Vagina (tissue), 2 donors: ENCODE data around the gene STX7. TPM values are rescaled to one million over a fixed set of nuclear protein-coding genes. Genes with fewer than 3 reads are reported as not detected.
A peak's percentile ranks its signal among the peaks of the same experiment; 100 is the strongest.

Source experiments
- DNase-seq, 2 donors: peaks; one replicate each; pipeline ENCODE4 v3.0.0-alpha.2; 2017; ENCODE audit errors: extremely low spot score in 2 of 2
- H3K27ac ChIP-seq: fragments of 200-600 bp; sonication (generic); one replicate; pipeline ENCODE4 v1.5.1; 2019
- H3K27me3 ChIP-seq: fragments of 200-600 bp; sonication (generic); one replicate; pipeline ENCODE4 v1.5.1; 2019
- H3K36me3 ChIP-seq, 2 donors: fragments of 200-600 bp; sonication (generic); one replicate each; pipeline ENCODE4 v1.5.1; 2017 to 2019
- H3K4me1 ChIP-seq: fragments of 200-600 bp; sonication (generic); one replicate; pipeline ENCODE4 v1.5.1; 2019
- H3K4me3 ChIP-seq, 2 donors: fragments of 200-600 bp; sonication (generic); 1 replicate in 1 of 2; 2 replicates in 1 of 2; pipeline ENCODE4 v1.5.1; 2016 to 2019
- H3K9me3 ChIP-seq: fragments of 200-600 bp; sonication (generic); one replicate; pipeline ENCODE4 v1.5.1; 2019
- CTCF ChIP-seq, 3 experiments: fragments of 450-650 bp in 2 of 3; fragments of 200-600 bp in 1 of 3; sonication (generic) in 1 of 3; IDR thresholded peaks; one replicate each; pipeline ENCODE4 v1.5.1; 2017 to 2019; ENCODE audit warnings: antibody characterized with exemption in 3 of 3, mild to moderate bottlenecking in 2 of 3, moderate library complexity in 2 of 3
- POLR2A ChIP-seq, 2 donors: fragments of 450-650 bp; IDR thresholded peaks; one replicate each; pipeline ENCODE4 v1.6.1; 2017; ENCODE audit warnings: antibody characterized with exemption in 2 of 2, mild to moderate bottlenecking in 2 of 2, moderate library complexity in 2 of 2
- POLR2AphosphoS5 ChIP-seq, 2 donors: sonication (generic); formaldehyde crosslinking; IDR thresholded peaks; one replicate each; pipeline ENCODE4 v1.9.0; 2017; ENCODE audit warnings: antibody characterized with exemption in 2 of 2, mild to moderate bottlenecking in 2 of 2, low read depth in 1 of 2; ENCODE audit not compliant: insufficient read depth in 1 of 2
- intact Hi-C: fragments of 100-400 bp; cut with DNase I; formaldehyde crosslinking; loops from one replicate; pipeline ENCODE4 v1.15.1; 2023
- total RNA-seq: library from RNA; depleted of rRNA; stranded (reverse); fragments of >200 nt; gene quantifications from one replicate; pipeline ENCODE4 v1.2.3, GENCODE V29; 2016

Gene STX7
- total RNA-seq, 1 donor from 2014 or later = 26.8 TPM

- intact Hi-C loops = loop anchor here (10.0 kb wide), 1 partner anchor 190 kb away; no protein-coding TSS in a partner anchor
- TF ChIP-seq CTCF (IDR thresholded peaks at IDR 0.05) (no peak), POLR2AphosphoS5 (IDR thresholded peaks at IDR 0.05; ENCODE audit: insufficient read depth in 1 of 2, low read depth in 1 of 2) (no peak), POLR2A (IDR thresholded peaks at IDR 0.05) (no peak)
Observed at GRCh38 chr6:132484680-132485018, 28.3 kb downstream of the STX7 start.

GRCh38 chr6:132483779-132484679 lies 28.9 kb downstream of the STX7 start:
- Histone ChIP-seq H3K4me1 (peaks cover 19% of the 10 kb centered on the region), H3K36me3 (no peaks in the 10 kb centered on the region), H3K27ac (no peak overlapping the region), H3K4me3 (no peak overlapping the region), H3K9me3 (no peaks in the 10 kb centered on the region), H3K27me3 (no peaks in the 10 kb centered on the region)
- intact Hi-C loops = loop anchor here (10.0 kb wide), 1 partner anchor 189 kb away; no protein-coding TSS in a partner anchor
- no peak for TF ChIP-seq POLR2A (IDR thresholded peaks at IDR 0.05)
- TF ChIP-seq POLR2AphosphoS5 (IDR thresholded peaks at IDR 0.05; ENCODE audit: insufficient read depth in 1 of 2, low read depth in 1 of 2) = peak in 1 of 2 donors; percentile 65
- TF ChIP-seq CTCF (IDR thresholded peaks at IDR 0.05) = peak; percentile 69 to 87 (median 76)
- DNase-seq = no peak

More at GRCh38 chr6:132484680-132485018, 28.3 kb downstream of the STX7 start:
- Histone ChIP-seq H3K27me3 (no peaks in the 10 kb centered on the region), H3K9me3 (no peaks in the 10 kb centered on the region), H3K27ac (no peak overlapping the region), H3K36me3 (no peaks in the 10 kb centered on the region), H3K4me3 (no peak overlapping the region), H3K4me1 (peaks cover 22% of the 10 kb centered on the region)
- no peak for DNase-seq

GRCh38 chr6:132482581-132482980 lies 30.3 kb downstream of the STX7 start:
- no peaks in the 10 kb centered on the region for H3K27me3 ChIP-seq
- no peaks in the 10 kb centered on the region for H3K9me3 ChIP-seq
- intact Hi-C loops = loop anchor here (10.0 kb wide), 1 partner anchor 188 kb away; no protein-coding TSS in a partner anchor
- H3K4me1 ChIP-seq = peaks cover 24% of the 10 kb centered on the region
- H3K27ac ChIP-seq = no peak overlapping the region
- H3K4me3 ChIP-seq = no peak overlapping the region
- TF ChIP-seq POLR2A (IDR thresholded peaks at IDR 0.05) (no peak), CTCF (IDR thresholded peaks at IDR 0.05) (no peak), POLR2AphosphoS5 (IDR thresholded peaks at IDR 0.05; ENCODE audit: insufficient read depth in 1 of 2, low read depth in 1 of 2) (no peak)
- DNase-seq = no peak
- H3K36me3 ChIP-seq = no peaks in the 10 kb centered on the region

GRCh38 chr6:132481189-132481588 lies 31.7 kb downstream of the STX7 start:
- intact Hi-C loops = loop anchor here (10.0 kb wide), 1 partner anchor 186 kb away; no protein-coding TSS in a partner anchor
- TF ChIP-seq CTCF (IDR thresholded peaks at IDR 0.05) (no peak), POLR2A (IDR thresholded peaks at IDR 0.05) (no peak), POLR2AphosphoS5 (IDR thresholded peaks at IDR 0.05; ENCODE audit: insufficient read depth in 1 of 2, low read depth in 1 of 2) (no peak)
- no peaks in the 10 kb centered on the region for H3K27me3 ChIP-seq
- H3K36me3 ChIP-seq = no peaks in the 10 kb centered on the region
- no peak overlapping the region for H3K4me3 ChIP-seq
- no peaks in the 10 kb centered on the region for H3K9me3 ChIP-seq
- no peak overlapping the region for H3K27ac ChIP-seq
- DNase-seq = no peak
- H3K4me1 ChIP-seq = peaks cover 24% of the 10 kb centered on the region

- no peak for DNase-seq
- no peaks in the 10 kb centered on the region for H3K9me3 ChIP-seq
- no peak overlapping the region for H3K27ac ChIP-seq
- TF ChIP-seq POLR2A (IDR thresholded peaks at IDR 0.05) = no peak
- intact Hi-C loops = no loop called here
- peaks cover 24% of the 10 kb centered on the region for H3K4me1 ChIP-seq
- H3K36me3 ChIP-seq = no peaks in the 10 kb centered on the region
- H3K4me3 ChIP-seq = no peak overlapping the region
- no peaks in the 10 kb centered on the region for H3K27me3 ChIP-seq
Observed at GRCh38 chr6:132479131-132479530, 33.8 kb downstream of the STX7 start.
